GM19324 (cell line): ENCODE results near the gene FOXP4.
"Not testable (repeated sequence)": the region's sequence is repeated elsewhere in the genome, so short reads cannot be mapped to it uniquely, and the experiment has no call there.

ENCODE experiments used
- ATAC-seq: cut with Tn5 transposase; IDR thresholded peaks from one replicate; pipeline ENCODE4 v1.9.1; 2021; ENCODE audit warnings: mild to moderate bottlenecking, moderate library complexity; ENCODE audit not compliant: unreplicated experiment, low FRiP score

Gene FOXP4

DNA sequence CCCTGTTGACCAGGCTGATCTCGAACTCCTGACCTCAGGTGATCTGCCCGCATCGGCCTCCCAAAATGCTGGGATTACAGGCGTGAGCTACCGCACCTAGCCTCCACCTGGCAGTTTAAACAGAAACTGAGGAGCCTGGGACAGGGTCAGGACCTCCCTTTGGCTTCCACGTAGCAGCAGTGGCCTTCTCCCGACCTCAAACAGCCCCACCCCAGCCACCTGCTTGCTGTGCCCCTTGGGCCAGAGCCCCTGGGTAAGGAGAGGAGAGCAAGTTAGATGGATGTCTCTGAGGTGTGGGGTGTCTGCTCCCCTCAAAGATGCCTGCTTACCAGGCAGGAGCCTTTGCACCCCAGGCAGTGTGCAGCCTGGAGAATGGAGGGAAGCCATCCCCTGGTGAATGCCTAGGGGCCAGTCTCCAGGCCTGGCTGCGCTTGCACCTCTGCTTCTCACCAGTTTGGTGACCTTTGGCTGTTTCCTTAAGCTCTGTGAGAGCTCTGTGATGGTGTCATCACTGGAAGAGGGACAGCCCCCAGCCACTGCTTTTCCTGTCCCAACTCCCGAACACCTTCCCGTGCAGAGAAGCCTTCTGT, 50.0 kb downstream of the FOXP4 start:
- ATAC-seq, result no peak

DNA sequence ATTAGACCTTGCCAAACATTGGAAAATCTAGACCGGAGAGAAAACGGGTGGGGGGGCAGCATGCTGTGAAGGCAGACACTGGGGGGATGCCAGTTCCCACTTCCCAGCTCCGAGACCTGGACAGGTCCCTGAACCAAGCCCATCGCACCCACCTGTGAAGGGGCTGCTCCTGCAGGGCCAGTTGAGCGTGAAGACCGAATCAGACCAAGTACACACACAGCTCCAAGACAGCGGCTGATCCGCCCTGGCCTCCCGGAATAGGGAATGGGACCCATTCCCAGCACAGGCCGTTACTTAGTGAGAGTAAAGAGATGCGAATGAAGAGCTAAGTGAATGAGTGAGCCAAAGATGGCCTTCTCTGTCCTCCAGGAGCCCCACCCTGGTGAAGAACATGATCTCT, 50.6 kb downstream of the FOXP4 start:
- no peak for ATAC-seq

DNA sequence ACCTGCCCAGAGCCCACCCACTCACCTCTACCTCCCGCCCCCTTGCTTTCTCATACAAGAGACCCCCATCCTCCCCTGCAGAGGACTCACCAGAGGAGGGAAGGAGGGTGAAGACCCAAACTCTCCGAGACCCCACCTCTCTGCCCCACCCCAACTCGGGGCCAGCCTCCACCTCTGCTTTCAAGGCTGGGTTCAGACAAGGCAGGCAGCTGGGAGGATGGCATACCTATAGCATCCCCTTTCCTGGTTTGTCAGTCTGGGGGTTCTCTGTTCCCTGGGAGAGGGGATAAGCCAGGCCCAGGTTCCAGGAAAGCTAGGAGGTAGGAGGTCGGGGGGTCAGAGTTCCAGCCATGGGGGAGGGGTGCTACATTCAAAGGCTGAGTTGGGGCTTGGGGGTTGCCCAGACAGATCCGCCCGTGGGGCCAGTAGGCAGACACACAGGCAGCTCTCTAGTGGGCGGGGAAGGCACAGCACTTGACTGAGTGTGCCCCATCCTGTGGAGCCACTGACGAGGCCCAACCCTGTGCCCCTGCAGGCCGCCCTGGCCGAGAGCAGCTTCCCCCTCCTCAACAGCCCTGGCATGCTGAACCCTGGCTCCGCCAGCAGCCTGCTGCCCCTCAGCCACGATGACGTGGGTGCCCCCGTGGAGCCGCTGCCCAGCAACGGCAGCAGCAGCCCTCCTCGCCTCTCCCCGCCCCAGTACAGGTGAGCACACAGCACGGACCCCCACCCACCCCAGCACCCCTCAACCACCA, 51.2 kb downstream of the FOXP4 start:
- no peak for ATAC-seq

DNA sequence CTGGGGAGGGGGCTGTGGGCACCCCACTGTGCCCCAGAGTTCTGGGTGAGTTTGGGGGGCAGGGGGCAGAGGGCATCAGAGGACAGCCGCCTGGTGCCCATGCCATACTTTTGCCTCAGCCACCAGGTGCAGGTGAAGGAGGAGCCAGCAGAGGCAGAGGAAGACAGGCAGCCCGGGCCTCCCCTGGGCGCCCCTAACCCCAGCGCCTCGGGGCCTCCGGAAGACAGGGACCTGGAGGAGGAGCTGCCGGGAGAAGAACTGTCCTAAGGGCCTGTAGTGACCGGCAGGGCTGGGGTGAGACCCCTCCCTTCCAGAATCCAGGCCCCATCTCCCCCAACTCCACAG, 52.5 kb downstream of the FOXP4 start:
- ATAC-seq, result no peak

DNA sequence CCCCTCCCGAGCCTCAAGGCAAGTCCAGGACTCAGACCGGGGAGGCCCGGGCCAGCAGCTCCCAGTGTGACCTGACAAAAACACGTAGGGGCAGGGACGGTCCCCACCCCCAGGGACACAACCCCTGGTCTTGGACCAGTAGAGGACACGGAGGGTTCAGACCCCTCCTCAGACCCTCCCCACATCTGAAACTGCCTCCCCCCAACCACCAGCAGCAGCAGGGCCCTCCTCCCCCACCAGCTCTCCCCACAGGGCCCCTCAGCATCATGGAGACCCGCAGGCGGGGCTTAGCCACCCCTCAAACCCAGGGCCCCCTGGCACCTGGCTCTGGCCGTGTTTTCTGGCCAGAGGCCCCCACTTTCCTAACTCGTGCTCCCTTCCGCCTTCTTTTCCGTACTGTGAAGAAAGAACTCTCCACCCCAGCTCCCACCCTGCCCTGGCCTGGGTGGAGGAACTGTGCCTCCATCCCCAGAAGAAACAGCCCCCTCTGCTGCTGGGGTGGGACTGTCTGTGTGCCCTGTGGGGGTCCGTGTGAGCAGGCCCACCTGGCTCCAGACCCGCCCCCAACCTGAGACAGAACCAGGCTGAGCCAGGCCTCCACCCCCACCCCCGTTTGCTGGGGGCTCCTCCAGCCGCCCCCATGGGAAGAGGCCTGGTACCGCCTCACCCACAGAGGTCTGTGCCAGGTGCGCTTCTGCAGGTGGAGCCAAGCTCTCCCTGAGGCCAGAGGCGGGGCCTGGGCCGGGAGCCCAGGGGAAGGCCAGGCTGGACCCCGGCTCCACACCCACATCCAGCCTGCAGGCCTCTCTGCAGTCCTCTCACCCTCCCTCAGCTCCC, 53.1 kb downstream of the FOXP4 start:
- ATAC-seq, result no peak

DNA sequence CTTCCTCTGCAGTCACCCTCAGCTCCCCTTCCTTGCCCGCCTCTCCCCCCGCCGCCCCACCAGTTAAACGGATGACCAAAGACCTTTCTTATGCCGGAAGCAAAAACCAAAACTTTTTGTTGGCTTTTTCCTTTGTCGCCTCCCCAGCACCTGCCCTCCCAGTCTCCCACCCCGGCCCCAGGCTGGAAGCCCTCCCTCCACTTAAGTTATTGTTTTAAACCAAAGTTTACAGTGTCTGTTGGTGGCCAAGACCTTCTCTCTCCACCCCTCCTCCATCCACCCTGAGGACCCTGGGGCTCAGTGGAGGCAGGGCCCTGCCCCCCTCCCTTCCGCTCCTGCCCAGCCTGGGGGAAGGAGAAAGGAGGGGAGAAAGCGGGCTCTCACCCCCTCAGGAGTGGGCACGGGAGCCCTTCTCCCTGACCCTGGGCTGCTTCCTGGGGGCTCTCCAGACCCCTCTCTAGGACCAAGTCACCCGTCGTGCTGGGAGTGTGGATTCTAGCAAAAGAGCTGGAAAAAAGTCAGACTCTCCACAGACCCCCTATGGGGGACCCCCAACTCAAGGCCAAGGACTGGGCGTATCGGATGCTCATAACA, 53.8 kb downstream of the FOXP4 start:
- no peak for ATAC-seq

DNA sequence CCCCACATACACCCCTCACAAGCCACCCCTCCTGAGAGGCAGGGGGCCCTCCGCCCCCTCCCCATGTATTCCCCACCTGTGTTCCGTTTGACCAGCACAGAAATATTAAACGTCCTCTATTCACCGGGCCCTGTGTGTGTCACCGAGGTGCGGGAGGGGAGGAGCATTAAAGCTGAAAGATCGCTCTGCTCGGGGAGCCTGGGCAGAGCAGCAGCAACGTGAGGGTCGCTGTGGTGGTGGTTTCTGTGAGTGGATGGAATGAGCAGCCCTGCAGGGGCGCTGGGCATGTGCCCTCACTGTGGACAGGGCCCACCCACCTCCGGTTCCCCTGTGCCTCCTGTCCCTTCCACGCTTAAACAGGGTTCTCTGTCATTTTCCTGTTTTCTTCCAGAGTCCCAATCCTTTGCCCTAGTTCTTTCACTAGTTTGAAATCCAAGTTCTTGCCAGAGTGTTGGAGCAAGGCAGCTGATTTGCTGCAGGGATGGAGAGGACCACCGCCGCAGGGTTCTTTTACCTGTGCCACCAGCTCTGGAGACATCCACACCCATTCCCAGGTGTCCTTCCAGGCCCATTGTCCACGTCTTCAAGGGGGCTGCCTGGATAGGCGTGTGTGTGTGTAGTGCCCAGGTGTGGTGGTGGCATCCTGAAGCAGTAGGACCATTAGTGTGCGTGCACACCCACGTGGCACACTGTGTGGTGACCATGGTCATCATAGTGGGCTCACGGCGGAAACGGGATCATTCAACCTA, 54.5 kb downstream of the FOXP4 start:
- ATAC-seq, result no peak

DNA sequence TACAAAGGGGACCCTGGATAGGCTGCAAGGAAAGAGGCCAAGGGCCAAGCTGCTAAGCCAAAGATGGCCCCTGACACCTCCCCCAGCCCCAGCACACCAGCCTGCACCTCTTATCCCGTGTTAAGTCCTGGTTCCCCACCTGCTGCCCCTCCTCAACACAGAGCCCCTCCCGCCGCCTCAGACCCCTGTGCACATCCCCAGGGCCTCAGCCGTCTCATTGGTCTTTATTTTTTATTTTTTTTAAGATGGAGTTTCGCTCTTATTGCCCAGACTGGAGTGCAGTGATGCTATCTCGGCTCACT, 55.0 kb downstream of the FOXP4 start:
- ATAC-seq, result no peak

DNA sequence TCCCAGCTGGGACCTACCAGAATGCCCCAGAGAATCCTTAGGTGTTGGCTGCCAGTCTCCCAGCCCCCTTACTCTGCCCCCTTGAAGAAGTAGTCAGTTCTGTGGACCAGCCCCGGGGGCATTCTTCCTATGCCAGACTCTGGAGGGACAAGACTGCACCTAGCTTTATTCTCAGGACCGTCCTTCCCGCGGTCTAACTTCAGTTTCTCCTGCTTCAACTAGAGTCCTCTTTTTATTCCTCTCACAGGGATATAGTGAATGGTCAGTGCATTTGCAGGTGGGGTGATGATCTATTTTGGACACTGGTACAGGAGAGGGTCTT, 56.2 kb downstream of the FOXP4 start:
- ATAC-seq, result no peak

DNA sequence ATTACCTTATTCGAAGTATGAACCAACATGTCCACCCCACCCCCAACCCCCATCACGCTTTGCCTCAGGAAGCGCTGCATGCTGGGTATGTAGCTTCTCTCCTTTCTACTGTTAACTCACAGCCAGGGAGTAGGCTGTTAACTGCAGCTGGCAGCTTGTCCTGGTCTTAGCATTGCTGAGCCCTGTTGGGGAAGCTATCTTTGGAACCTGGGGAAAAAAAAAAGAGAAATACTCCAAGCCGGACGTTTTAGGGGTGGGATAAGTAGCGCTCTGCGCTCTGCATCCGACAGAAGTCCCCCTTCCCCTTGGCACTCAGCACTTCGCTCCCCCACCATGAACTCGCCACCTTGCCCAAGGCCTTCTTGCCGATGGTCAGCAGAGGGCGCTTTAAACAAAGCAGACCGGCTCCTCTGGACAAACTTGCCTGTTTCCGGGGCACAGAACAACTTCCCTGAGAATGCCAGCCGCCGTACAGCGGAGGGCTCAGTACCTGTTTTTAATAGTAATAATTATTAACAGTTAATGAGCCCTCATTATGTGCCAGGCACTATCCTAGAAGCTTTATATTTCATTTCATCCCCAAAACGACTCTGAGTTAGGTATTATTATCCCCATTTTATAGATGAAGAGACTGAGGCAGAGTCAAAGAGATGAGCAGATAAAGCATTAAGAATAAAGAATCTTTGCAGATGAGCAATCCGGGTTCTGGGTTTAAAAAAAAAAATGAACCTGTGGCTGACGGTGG, 56.9 kb downstream of the FOXP4 start:
- ATAC-seq, result no peak

DNA sequence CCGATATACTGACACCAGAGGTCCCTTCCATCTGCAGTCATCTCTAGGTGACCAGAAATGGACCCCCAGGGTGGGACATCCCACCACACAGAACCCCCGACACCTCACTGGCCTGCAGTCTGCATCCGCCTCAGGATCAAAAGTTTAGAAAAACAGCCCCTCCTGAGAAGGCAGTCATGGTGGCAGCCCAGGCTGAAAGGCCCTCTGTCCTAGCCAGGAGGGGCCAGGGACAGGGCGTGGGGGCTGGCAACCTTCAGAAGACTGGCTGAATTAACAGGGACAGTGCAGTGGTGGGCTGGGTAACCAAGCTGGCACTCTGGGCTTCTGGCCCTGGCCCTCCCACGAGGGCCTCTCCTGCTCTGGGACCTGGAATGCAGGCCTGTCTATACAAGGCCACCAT, 57.8 kb downstream of the FOXP4 start:
- no peak for ATAC-seq

DNA sequence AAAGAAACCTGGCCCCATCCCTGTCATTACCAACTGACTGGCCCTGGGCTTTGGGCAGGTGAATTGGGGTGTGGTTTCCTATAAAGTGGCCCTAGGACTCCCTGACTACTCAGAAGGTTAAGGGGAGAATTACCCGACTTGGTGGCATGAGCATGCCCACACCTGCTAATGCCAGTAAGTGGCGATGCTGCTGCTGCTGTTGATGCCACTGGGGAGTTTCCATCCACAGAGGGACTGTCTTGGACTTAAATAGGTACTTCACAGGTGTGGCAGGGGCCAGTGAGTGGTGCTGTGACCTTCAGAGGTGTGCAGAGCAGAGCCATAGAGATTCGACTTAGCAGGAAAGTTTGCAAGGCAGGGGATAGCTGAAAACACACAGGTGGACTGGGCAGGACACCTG, 59.5 kb downstream of the FOXP4 start:
- no peak for ATAC-seq

DNA sequence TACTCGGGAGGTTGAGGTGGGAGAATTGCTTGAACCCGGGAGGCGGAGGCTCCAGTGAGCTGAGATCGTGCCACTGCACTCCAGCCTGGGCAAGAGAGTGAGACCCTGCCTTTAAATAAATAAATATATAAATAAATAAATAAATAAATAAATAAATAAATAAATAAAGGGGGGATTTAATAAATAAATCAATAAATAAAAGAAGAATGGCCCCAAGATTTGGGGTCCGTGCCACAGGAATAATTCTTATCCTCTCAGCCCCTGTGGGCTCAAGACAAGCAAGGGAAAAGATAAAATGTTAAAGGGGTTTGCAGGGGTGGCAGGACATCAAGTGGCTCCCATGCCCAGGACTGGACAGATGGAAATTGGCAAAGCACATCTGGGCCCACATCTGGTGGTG, 60.9 kb downstream of the FOXP4 start:
- ATAC-seq, result no peak

DNA sequence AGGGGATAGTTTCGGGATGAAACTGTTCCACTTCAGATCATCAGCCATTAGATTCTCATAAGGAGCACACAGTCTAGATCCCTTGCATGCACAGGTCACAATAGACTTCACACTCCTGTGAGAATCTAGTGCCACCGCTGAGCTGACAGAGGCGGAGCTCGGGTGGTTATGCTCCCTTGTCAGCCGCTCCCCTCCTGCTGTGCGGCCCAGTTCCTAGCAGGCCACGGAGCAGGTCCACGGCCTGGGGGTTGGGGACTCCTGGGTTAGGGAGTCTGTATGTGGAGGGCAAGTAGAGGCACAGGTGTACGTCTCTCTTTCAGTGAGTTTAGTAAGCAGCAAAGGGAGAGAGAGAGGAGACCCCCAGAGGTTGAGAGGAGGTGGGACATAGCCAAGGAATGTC, 61.6 kb downstream of the FOXP4 start:
- ATAC-seq, result no peak

DNA sequence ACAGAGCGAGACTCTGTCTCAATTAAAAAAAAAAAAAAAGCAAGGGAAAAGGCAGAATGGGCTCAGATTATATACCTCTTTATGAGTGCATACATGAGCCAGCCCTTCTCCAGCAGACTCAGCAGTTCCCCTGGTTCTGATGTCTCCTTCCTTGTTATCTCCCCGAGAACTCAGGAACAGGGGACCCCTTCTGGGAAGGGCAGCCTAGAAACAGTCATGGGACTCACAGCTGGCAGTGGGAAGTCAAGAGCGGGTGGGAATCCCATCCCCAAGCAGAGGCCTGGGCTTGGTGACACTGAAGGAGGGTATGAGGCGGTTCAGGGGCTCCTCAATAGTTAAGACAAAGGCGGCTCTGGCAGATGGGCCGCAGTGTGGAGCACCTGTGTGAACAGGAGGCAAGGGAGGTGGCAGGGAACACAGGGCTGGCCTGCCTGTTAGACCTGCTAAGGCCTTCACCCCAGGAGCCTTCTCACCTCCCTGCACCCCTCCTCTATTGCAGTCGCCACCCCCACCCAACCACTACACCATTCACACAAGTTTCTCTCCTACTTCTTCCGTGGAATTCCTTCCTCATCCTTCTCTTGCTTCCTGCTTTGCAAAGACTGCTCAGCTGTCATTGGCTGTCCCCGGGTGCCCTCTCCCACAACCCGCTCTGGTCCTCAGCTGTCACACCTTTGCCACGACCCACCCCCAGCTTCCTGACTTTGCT, 62.4 kb downstream of the FOXP4 start:
- ATAC-seq, result no peak

DNA sequence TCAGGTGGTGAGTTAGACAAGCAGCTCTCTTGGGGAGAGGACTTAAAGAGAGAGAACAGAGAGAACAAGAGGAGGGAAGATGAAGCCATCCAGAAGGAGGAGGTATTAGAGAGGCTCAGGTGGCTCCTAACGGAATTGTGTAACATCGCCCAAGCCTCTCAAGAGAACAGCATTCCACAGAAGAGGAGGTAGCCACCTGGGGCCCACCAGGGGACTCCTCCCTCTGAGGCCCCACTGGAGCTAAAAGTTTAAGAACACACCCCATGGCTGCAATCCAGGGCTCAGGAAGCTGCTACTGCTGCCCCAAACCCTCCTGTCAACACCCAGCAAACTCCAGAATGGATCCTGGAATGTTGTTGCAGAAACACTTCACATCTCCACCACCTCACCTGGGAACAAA, 68.5 kb downstream of the FOXP4 start:
- ATAC-seq, result no peak

DNA sequence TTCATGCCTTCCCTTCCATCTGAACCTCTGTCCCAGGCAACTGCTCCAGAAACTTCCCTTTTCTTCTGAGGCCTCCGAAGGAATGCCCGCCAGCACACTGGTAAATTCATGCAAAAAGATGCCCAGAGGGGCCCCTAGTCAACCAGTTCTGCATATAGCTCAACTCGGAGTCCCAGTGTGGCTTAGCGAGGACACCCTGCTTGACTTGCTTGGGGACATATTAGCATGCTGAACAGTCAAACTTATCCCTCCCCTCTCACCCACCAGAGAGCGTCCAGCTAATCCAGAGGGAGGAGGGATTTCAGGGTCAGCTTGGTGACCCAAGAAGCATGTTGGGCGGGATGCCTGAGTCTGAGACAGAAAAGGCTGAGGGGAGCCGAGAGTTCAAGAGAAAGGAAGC, 69.1 kb downstream of the FOXP4 start:
- ATAC-seq, result no peak

DNA sequence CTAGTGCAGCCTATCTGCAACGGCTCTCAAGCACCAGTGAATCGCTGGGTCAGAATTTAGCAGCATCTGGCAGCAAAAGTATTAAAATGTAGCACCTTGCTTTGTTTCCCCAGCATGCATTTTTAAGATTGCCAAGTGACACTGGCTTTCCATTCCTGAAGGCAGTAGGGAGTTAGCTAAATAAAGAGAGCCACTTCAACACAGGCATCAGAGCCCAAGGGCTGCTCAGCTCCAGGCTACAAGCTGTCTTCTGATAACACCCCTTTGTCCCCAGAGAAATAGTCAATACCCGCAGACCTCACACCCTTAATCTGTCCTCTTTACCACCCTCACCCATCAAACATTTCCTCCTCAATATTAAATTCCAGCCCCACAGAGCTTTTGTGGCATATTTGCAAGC, 72.4 kb downstream of the FOXP4 start:
- no peak for ATAC-seq

DNA sequence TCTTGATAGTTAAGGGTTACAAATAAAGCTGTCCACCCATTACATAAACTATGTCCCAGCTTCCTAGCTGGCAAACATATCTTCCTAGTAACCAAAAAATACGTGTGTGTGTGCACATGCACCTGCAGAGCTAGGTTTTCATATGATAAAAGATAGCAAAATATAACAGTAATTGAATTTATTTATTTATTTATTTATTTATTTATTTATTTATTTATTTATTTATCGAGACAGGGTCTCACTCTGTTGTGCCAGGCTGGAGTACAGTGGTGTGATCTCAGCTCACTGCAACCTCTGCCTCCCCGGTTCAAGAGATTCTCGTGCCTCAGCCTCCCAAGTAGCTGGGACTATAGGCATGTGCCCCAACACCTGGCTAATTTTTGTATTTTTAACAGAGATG, 73.0 kb downstream of the FOXP4 start:
- not testable (repeated sequence) for ATAC-seq

DNA sequence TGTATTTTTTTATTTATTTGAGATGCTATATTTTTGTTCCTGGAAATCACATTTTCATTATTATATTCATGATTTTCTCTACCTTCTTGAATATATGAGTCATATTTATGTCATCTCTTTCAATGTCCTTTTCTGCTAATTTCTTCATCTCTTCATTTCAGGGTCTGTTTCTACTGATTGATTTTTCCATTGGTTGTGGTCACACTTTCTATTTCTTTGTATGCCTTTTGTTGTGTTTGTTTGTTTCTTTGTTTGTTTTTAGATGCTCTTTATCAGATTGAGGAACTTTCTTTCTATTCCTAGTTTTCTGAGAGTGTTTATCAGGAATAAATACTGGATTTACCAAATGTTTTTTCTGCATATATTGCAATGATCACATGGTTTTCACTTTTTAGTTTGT, 75.2 kb downstream of the FOXP4 start:
- no peak for ATAC-seq
